ENCODE data around the gene UCK1. TPM values are rescaled to one million over a fixed set of nuclear protein-coding genes. Genes with fewer than 3 reads are reported as not detected.

The UCK1 gene
- total RNA-seq, 4 donors from 2014 or later = 22.0 to 35.1 (median 25.4) TPM

DNA sequence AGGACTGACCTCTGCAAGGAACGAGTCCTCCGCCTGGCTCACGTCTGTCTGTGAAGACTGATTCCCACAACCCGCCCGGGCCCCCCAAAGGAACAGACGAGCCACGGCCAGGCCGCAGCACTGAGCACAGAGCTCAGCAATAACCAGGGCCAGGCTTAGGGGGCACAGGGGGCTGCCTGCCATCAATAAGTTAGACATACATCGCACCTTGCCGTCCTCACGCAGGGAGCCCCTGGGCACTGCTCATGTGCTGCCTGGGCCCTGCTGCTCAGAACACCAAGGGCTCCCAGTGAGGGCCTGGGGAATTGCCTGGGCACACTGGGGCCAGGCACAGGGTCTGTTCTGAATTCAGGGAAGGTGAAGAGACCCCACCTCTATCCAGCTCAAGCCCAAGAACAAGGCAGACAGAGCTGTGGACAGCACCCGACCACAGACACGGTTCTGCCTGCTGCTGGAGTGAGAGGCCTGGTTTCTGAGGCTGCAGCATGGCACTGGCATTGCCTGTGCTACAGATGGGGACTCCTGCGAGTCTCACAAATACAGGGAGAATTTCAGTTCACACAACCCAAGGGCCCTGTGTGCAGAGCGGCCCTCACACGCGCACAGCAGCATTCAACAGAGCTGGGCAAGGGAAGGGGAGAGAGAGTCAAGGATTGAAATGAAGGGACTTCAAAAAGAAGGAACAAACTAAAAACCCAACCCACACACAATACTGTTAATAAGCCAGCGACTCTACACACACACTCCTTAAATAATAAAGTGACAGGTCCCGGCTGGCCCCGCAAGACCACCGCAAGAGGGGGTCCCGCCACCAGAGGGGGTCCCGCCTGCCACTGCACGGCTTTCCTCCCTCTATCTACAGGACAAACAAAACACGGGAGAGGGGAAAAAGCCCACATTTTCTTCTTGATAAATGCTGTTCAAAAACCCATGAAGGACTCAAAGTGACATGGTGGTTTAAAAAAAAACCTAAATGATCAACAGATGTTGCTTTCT, 46.2 kb upstream of the UCK1 start:
- WGBS, 2 donors = 85 to 89% methylated on average over 24 to 25 of the region's 25 CpGs
- intact Hi-C loops (cut with DNase I; ENCODE audit: low total_unique reads) = no loop called here
- TF ChIP-seq POLR2A (IDR thresholded peaks at IDR 0.05) = no peak
- TF ChIP-seq, protein P1, sequence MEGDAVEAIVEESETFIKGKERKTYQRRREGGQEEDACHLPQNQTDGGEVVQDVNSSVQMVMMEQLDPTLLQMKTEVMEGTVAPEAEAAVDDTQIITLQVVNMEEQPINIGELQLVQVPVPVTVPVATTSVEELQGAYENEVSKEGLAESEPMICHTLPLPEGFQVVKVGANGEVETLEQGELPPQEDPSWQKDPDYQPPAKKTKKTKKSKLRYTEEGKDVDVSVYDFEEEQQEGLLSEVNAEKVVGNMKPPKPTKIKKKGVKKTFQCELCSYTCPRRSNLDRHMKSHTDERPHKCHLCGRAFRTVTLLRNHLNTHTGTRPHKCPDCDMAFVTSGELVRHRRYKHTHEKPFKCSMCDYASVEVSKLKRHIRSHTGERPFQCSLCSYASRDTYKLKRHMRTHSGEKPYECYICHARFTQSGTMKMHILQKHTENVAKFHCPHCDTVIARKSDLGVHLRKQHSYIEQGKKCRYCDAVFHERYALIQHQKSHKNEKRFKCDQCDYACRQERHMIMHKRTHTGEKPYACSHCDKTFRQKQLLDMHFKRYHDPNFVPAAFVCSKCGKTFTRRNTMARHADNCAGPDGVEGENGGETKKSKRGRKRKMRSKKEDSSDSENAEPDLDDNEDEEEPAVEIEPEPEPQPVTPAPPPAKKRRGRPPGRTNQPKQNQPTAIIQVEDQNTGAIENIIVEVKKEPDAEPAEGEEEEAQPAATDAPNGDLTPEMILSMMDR (IDR thresholded peaks at IDR 0.05) = no peak
- no peak overlapping the region for H3K4me3 ChIP-seq (ENCODE audit: low read depth, poor library complexity, severe bottlenecking)
- no peak for DNase-seq (ENCODE audit: low spot score in 2 of 2)

DNA sequence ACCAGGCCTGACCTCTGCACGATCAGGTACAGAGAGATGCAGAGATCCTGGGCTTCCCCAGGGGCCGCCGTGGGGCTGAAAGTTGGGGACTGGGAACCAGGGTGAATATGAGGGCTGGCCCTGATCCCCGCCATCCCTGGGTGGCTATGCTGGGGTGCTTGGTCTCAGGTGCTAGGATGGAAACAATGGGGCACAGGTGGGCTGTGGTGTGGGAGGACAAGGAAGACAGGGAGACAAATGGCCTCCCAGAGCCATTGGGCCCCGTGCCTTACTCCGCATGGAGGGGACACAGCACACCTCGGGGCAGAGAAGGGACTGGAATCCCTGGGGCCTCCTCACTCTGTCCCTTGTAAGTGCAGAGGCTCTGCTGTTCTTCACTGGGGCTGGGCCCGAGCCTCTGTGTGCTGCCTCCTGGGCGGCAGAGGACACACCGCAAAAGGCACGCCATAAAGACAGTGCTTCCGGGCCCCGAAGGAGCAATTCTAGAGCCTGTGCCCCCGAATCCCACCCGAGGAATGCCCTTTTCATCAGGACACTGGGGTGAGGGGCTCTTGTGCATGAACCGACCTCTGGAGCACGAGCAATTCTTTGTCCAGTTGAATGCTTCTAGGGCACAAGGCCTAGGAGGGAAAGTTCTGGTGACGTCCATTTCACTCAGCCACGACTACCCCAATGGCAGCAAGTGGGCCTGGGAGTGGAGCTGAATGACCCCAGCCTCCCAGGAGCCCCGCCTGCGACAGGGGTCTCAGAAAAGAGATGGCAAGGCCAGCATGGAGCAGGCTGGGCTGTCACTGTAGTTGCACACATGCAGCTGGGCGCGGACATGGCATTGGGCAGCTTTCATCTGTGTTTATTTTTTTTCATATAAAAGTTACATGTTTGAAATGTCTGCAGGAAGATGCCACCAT, 45.1 kb upstream of the UCK1 start:
- 92 to 94% methylated on average over 22 to 23 of the region's 23 CpGs for WGBS, 2 donors
- no peak for DNase-seq (ENCODE audit: low spot score in 2 of 2)
- intact Hi-C loops (cut with DNase I; ENCODE audit: low total_unique reads) = no loop called here
- no peak for TF ChIP-seq POLR2A (IDR thresholded peaks at IDR 0.05)
- TF ChIP-seq, protein P1 (IDR thresholded peaks at IDR 0.05) = no peak
- no peak overlapping the region for H3K4me3 ChIP-seq (ENCODE audit: low read depth, poor library complexity, severe bottlenecking)

DNA sequence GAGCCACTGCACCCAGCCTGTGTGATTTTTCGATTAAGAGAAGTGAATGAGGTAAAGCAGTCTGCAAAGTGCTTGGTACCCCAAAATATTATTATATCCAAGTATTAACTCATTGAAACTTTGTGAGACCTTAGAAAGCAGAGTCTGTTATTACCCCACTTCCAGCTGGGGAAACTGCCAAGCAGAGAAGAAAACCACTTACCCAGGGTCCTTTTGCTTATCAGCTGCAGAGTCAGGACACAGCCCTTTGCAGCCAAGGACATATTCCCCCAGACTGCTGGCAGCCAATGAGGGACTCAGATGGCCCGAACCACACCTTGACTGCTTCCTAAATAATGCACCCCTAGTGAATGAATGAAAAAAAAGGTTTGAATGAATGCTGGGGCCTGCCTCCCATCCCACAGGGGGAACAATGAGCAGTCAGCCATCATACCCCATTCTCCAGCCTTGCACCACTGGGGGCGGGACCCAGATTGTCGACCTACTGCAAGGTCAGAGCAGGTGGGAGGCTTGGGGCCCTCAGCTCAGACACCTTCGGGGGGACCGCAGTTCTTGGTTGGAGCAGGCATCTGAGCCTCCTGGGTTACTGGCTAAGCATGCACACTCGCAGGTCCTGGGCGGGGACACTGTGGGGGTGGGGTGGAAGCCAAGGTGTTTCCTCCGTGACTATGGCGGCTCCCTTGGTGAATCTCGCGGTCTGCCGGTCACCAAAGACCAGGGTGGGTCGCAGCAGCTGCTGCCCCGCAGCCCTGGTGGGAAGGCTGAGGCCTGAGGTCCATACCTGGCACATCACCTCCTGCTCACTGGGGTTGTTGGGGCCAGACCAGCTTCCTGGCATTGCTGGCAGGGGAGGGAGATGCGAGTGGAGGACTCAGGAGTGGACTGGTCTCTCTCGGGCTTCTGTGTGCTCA, 43.9 kb upstream of the UCK1 start:
- H3K4me3 ChIP-seq (ENCODE audit: low read depth, poor library complexity, severe bottlenecking) = no peak overlapping the region
- TF ChIP-seq, protein P1 (IDR thresholded peaks at IDR 0.05) = no peak
- TF ChIP-seq POLR2A (IDR thresholded peaks at IDR 0.05) = no peak
- no peak for DNase-seq (ENCODE audit: low spot score in 2 of 2)
- WGBS, 2 donors = 92 to 99% methylated on average over 15 of the region's 17 CpGs
- intact Hi-C loops (cut with DNase I; ENCODE audit: low total_unique reads) = no loop called here

DNA sequence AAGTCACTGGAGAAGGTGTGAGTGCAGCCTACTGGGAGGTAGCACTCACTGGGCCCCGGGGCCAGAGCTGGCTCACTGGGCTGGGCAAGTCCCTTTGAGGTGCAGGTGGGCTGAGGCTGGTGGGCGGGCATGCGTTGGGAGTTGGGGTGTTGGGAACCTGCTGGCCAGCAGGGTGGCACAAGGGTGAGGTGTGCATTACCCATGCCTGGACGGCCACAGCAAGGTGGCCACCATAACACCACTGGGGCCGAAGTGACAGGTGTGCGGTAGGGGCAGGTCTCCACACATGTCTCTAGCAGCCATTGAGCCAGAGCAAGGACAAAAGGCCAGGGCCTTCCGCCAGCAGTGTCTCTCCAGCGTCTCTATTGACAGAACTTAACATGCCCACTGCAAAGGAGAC, 36.8 kb upstream of the UCK1 start:
- intact Hi-C loops (cut with DNase I; ENCODE audit: low total_unique reads) = no loop called here
- no peak overlapping the region for H3K4me3 ChIP-seq (ENCODE audit: low read depth, poor library complexity, severe bottlenecking)
- no peak for DNase-seq (ENCODE audit: low spot score in 2 of 2)
- TF ChIP-seq, protein P1 (IDR thresholded peaks at IDR 0.05) = no peak
- TF ChIP-seq POLR2A (IDR thresholded peaks at IDR 0.05) = no peak
- 91 to 95% methylated on average over 8 of the region's 8 CpGs for WGBS, 2 donors

DNA sequence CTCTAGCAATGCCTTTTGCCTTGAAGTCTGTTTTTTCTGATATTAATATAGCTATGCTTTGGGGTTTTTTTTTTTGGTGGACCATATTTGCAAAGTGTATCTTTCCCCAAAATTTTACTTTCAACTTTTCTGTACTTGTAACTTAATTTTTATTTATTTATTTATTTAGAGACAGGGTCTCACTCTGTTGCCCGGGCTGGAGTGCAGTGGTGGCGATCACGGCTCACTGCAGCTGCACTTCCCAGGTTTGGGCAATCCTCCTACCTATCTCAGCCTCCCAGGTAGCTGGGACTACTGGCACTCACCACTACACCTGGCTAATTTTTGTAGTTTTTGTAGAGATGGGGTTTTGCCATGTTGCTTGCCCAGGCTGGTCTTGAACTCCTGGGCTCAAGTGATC, 35.1 kb upstream of the UCK1 start:
- WGBS, 2 donors = 94 to 95% methylated on average over 3 of the region's 3 CpGs
- intact Hi-C loops (cut with DNase I; ENCODE audit: low total_unique reads) = no loop called here
- TF ChIP-seq POLR2A (IDR thresholded peaks at IDR 0.05) = no peak
- TF ChIP-seq, protein P1 (IDR thresholded peaks at IDR 0.05) = no peak
- H3K4me3 ChIP-seq (ENCODE audit: low read depth, poor library complexity, severe bottlenecking) = no peak overlapping the region
- DNase-seq (ENCODE audit: low spot score in 2 of 2) = no peak

Data from lower leg skin (tissue), 4 donors.